Fibroblast of skin of abdomen (primary cell): ENCODE results near the gene DBT. TPM values are rescaled to one million over a fixed set of nuclear protein-coding genes. Genes with fewer than 3 reads are reported as not detected.
"Not testable (repeated sequence)": the region's sequence is repeated elsewhere in the genome, so short reads cannot be mapped to it uniquely, and the experiment has no call there.

ENCODE experiments used
- DNase-seq: peaks from one replicate; pipeline ENCODE4 v3.0.0-alpha.2; 2013
- polyA plus RNA-seq, 2 experiments: library from polyadenylated mRNA; unstranded; fragments of 120-200 nt; gene quantifications; one replicate each; pipeline ENCODE4 v1.2.1, GENCODE V29; 2013; ENCODE audit not compliant: insufficient read length in 2 of 2

DBT gene
- 8.2 TPM for polyA plus RNA-seq (2013, experiment 1 of 2; ENCODE audit: insufficient read length)
- polyA plus RNA-seq (2013, experiment 2 of 2; ENCODE audit: insufficient read length) = 7.6 TPM

DNA sequence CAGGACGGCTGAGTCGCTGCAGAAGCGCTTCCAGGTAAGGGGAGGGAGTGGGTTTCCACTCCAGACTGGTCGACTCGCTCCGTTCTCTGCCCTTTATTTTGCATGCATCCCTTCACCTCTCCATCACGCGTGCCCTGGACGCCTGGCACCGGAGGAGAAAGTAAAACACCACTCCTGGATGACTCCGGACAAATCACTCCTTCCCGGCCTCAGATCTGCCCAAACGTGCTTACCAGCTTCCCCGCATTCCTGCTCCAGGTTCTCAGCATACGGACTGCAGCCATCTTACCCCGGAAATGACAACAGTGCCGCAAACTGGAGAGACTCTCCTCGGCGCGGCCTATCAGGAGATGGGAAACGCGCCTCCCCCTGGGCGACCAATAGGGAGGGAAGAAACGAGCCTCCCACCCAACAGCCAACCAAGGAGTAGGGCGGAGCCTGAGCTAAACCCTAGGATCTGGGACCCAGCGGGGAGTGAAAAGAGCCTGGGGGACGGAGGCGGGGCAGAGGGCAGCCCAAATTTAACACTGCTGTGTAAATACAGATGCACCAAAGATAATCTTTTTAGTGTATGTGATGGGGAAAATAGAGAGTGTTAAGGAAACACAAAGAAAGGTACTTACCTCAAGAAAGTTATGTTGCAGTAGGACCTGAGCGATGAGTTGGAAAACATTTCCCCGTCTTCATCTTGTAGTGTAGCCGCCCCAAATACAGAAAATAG is at the start of gene DBT:
TSS of gene DBT (minus strand) at position 298 of the 721 bp plus-strand sequence. CDS start at position 284, 14 bp downstream.
- peak; percentile 94 for DNase-seq

DNA sequence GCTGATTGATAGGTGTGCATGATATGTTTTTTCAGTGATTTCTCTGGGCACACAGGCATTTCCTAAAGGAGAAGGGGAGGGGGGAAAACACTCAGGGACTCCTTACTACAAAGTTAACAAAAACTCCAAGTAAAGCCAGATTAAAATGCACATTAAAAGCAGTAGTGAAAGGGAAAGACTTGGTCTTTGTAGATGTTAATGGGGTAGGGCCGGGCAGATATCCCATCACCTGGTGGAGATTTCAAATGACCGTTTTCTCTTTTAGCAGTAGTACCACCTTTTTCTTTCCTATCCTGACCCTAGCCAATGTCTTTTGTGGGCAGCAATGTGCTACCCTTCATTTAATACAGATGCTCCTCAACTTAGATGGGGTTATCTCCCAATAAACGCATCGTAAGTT is 48.9 kb upstream of the DBT start:
- DNase-seq = no peak

- not testable (repeated sequence) for DNase-seq
These were observed 47.4 kb upstream of the DBT start for GRCh38 chr1:100296997-100297396.

DNA sequence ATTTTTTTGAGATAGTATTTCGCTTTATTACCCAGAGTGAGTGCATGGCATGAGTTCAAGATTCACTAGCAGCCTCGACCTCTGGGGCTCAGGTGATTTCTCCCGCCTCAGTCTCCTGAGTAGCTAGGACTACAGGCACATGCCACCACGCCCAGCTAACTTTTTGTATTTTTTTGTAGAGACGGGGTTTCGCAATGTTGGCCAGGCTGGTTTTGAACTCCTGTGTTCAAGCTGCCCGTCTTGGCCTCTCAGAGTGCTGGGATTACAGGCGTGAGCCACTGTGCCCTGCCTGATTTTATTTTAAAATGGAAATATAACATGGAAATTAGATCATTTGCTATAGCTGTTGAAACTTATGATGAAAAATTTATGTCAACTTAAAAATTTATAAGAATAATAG is 46.5 kb upstream of the DBT start:
- no peak for DNase-seq

GRCh38 chr1:100292711-100293110 is 43.1 kb upstream of the DBT start:
- DNase-seq = no peak

- no peak for DNase-seq
These were observed 40.7 kb upstream of the DBT start for GRCh38 chr1:100290291-100290690.

GRCh38 chr1:100287162-100287561 is 37.5 kb upstream of the DBT start:
- DNase-seq = no peak

DNA sequence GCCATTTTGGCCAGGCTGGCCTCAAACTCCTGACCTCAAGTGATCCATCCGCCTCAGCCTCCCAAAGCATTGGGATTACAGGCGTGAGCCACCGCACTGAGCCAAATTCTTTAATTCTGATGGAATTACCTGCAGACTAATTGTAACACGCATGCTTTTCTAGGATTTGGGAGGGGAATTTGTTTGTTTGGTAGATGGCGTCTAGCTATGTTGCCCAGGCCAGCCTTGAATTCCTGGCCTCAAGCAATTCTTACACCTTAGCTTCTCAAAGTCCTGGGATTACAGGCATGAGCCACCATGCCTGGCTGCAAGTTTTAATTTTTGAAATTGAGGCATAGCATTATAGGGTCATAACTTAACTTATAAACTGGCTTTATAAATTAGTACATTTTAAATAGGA is 35.0 kb upstream of the DBT start:
- no peak for DNase-seq

GRCh38 chr1:100279954-100280682 is 30.5 kb upstream of the DBT start:
- DNase-seq = no peak

DNA sequence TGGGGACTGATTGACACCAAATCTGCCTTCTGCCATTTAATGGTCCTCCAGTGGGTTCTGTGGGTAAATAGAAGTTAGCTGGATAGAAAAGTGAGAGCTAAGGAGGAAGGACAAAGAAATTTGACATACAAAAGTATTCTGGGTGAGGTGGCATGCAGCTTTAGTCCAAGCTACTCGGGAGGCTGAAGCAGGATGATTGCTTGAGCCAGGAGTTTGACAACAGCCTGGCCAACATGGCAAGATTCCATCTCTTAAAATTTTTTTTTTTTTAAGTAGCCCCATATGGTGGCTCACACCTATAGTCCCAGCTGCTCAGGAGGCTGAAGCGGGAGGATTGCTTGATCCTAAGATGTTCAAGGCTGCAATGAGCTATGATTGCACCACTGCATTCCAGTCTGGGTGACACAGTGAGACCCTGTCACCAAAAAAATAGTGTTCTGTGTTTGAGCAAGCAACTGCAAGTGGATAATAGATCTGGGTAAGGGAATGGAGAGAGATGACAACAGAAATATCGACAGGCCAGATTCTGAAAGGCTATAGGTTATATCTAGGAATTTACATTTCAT is 29.8 kb upstream of the DBT start:
- no peak for DNase-seq

DNA sequence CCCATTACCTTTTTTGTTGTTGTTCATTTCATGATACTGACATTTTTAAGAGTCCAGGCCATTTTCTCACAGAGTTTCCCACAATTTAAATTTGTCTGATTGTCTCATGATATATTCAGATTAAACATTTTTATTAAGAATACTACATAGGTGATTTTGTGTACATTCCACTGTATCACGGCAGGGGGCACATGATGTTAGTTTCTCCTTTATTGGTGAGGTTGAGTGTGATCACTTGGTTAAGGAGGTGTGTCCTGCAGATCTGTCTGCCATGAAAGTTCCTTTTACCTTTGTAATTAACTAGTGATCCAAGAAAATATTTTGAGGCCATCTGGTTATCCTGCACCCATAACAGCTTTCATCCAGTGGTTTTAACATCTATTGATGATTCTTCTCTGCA is 28.2 kb upstream of the DBT start:
- no peak for DNase-seq

- DNase-seq = no peak
These were observed 18.6 kb upstream of the DBT start for GRCh38 chr1:100268202-100268601.

GRCh38 chr1:100267284-100267683 is 17.6 kb upstream of the DBT start:
- DNase-seq = no peak

- DNase-seq = no peak
These were observed 17.1 kb upstream of the DBT start for GRCh38 chr1:100266741-100267140.

GRCh38 chr1:100265931-100266740 is 16.5 kb upstream of the DBT start, which contains the start of gene RTCA:
RTCA (plus strand) TSS chr1:100266216; CDS start chr1:100266376, 160 bp downstream.
- DNase-seq = peak; percentile 94

GRCh38 chr1:100265562-100265930 is 15.9 kb upstream of the DBT start:
- no peak for DNase-seq

DNA sequence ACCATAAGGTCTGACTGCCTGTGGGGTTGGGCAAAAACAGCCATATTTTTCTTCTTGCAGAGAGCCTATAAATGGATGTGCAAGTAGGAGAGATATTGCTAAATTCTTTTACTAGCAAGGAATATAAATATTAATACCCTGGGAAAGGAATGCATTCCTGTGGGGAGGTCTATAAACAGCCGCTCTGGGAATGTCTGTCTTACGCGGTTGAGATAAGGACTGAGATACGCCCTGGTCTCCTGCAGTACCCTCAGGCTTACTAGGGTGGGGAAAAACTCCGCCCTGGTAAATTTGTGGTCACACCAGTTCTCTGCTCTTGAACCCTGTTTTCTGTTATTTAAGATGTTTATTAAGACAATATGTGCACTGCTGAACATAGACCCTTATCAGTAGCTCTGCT is 14.4 kb upstream of the DBT start:
- DNase-seq = not testable (repeated sequence)

GRCh38 chr1:100261686-100262085 is 12.1 kb upstream of the DBT start:
- no peak for DNase-seq

DNA sequence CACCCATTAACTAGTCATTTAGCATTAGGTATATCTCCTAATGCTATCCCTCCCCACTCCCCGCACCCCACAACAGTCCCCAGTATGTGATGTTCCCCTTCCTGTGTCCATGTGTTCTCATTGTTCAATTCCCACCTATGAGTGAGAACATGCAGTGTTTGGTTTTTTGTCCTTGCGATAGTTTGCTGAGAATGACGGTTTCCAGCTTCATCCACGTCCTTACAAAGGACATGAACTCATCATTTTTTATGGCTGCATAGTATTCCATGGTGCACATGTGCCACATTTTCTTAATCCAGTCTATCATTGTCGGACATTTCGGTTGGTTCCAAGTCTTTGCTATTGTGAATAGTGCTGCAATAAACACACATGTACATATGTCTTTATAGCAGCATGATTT is 8.8 kb upstream of the DBT start:
- not testable (repeated sequence) for DNase-seq

DNA sequence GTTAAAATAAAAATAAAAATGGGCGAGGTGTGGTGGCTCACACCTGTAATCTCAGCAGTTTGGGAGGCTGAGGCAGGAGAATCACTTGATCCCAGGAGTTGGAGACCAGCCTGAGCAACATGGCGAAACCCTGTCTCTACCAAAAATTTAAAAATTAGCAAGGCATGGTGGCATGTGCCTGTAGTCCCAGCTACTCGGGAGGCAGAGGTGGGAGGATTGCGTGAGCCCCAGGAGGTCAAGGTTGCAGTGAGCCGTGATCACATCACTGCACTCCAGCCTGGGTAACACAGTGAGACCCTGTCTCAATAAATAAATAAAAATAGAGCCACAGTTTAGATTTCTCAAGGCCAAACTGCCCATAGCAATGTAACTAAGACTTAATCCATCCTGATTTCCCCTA is 6.6 kb upstream of the DBT start:
- DNase-seq = not testable (repeated sequence)

GRCh38 chr1:100253552-100253951 is 3.9 kb upstream of the DBT start:
- no peak for DNase-seq

- no peak for DNase-seq
These were observed 3.3 kb upstream of the DBT start for GRCh38 chr1:100252901-100253300.

DNA sequence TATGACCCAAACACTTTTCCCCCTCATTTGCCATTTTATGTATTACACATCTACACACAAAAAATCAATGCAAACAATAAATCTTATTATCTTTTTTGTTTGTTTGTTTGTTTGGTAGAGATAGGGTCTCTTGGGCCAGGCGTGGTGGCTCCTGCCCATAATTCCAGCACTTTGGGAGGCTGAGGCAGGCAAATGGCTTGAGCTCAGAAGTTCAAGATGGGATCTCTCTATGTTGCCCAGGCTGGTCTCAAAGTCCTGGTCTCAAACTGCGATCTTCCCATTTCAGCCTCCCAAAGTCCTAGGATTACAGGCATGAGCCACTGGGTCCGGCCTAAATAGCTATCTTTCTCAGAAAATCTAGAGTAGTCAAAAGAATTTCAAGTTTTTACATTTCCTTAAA is 1.2 kb upstream of the DBT start:
- DNase-seq = no peak
